K562 (cell line): Measurements from ENCODE around the gene TTLL8. TPM values are rescaled to one million over a fixed set of nuclear protein-coding genes. Genes with fewer than 3 reads are reported as not detected.

Experiments
- CBX5 ChIP-seq: IDR thresholded peaks from 2 replicates; pipeline ENCODE4 v1.6.1; 2014; ENCODE audit warnings: low read depth, borderline replicate concordance
- EP300 ChIP-seq: IDR thresholded peaks from 2 replicates; pipeline ENCODE4 v1.6.1; 2012; ENCODE audit warnings: low read length, improper control_type of control experiment
- FUS ChIP-seq: fragments of 200-400 bp; formaldehyde crosslinking; optimal IDR thresholded peaks from 2 replicates; pipeline ENCODE3; 2017; ENCODE audit warnings: low read depth, low read length
- L3MBTL2 ChIP-seq: fragments of 450-650 bp; IDR thresholded peaks from 2 replicates; pipeline ENCODE4 v1.6.1; 2016; ENCODE audit warnings: mild to moderate bottlenecking, moderate library complexity
- SLC30A9 ChIP-seq: fragments of 250-450 bp; sonication (Bioruptor Pico); IDR thresholded peaks from 2 replicates; pipeline ENCODE4 v1.8.0; 2022; ENCODE audit warnings: mild to moderate bottlenecking, moderate library complexity
- SMC3 ChIP-seq: conservative IDR thresholded peaks from 2 replicates; pipeline ENCODE4 v1.6.1; 2011; ENCODE audit warnings: low read depth, low read length, improper control_type of control experiment; ENCODE audit not compliant: insufficient read depth
- SP1 ChIP-seq: sonication (generic); formaldehyde crosslinking; IDR thresholded peaks from 2 replicates; pipeline ENCODE4 v1.8.1; 2022; ENCODE audit warnings: mild to moderate bottlenecking, missing genetic modification reagents
- ZC3H8 ChIP-seq: fragments of 450-650 bp; IDR thresholded peaks from 2 replicates; pipeline ENCODE4 v1.6.1; 2017
- ZNF57 ChIP-seq: fragments of 450-650 bp; formaldehyde crosslinking; IDR thresholded peaks from 2 replicates; pipeline ENCODE4 v1.4.0; 2020; ENCODE audit warnings: mild to moderate bottlenecking, moderate library complexity
- polyA plus RNA-seq, 8 experiments: library from polyadenylated mRNA; depleted of rRNA in 4 of 8; stranded (reverse) in 5 of 8; unstranded in 3 of 8; fragments of >200 nt; fragmentation: Nextera tagmentation in 2 of 8; fragmentation: Illumina TruSeq in 1 of 8; extraction: Ambion mirVana in 2 of 8; extraction: Trizol in 1 of 8; gene quantifications; 2 replicates each; pipeline versions ENCODE4 v1.2.1 to v1.2.3, GENCODE V29; 2011 to 2014; ENCODE audit warnings: inconsistent platforms in 1 of 8, missing spikeins in 1 of 8
- total RNA-seq, 7 experiments: library from RNA; depleted of rRNA in 6 of 7; stranded (reverse); fragments of >200 nt in 6 of 7; fragmentation: Illumina TruSeq in 2 of 7; extraction: Trizol in 2 of 7; gene quantifications; 2 replicates each; pipeline versions ENCODE4 v1.2.1 to v1.2.3, GENCODE V29; 2011 to 2021; ENCODE audit warnings: low replicate concordance in 1 of 7
- TF ChIP-seq, protein P1 (sequence below): sonication (generic); formaldehyde crosslinking; IDR thresholded peaks from 2 replicates; pipeline ENCODE4 v1.8.0; 2023; ENCODE audit warnings: missing genetic modification reagents, mild to moderate bottlenecking, borderline replicate concordance
- TF ChIP-seq, protein P2 (sequence below): fragments of 450-650 bp; IDR thresholded peaks from 2 replicates; pipeline ENCODE4 v1.6.1; 2016; ENCODE audit warnings: low read depth
- TF ChIP-seq, protein P3 (sequence below), 2 experiments: IDR thresholded peaks; 2 replicates each; pipeline ENCODE4 v1.6.1; 2011; ENCODE audit warnings: borderline replicate concordance in 1 of 2, control low read depth in 1 of 2, low read depth in 1 of 2, low read length in 1 of 2, mild to moderate bottlenecking in 1 of 2, mixed read lengths in 1 of 2, moderate library complexity in 1 of 2; ENCODE audit not compliant: insufficient read depth in 1 of 2, insufficient read length in 1 of 2, poor library complexity in 1 of 2, severe bottlenecking in 1 of 2; ENCODE audit errors: extremely low read depth in 1 of 2

Gene TTLL8
- total and polyA plus RNA-seq, 9 of the 15 experiments (the other 6 are each of a cell fraction or from before 2014, with no cell fraction given), result not detected

DNA sequence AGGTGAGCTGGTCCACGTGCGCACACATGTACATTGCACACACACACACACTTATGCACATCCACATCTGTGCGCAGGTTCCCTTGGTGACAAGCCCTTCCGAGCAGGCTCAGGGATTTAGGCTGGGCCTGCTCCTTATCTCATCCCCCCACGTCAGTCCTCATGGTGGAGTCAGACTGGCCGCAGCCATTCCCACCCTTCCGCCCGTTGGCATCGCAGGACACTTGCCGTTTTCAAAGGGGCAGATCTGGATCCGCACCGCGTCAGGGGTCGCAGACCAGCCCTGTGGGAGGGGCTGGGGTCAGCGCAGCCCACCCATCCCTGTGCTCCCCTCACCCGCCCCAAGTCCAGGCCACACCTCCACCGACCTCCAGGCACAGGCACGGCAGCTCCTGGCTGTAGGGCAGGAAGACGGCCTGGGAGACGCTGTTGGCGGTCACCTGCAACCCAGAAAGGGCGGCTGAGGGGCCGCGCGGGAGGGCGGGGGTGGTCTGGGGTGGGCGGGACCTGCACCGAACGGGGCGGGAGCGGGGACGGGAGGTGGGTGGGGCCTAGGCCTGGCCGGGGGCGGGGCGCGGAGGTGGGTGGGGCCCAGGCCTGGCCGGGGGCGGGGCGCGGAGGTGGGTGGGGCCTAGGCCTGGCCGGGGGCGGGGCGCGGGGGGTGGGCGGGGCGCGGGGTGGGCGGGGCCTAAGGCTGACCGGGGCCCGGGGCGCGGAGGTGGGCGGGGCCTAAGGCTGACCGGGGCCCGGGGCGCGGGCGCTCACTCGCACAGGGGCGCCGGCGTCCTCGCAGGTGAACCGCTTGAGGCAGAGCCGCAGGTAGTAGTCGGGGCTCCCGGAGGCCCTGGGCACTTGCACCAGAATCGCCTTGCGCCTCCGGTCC lies 58.8 kb downstream of the TTLL8 start (continued):
- TF ChIP-seq, protein P1, sequence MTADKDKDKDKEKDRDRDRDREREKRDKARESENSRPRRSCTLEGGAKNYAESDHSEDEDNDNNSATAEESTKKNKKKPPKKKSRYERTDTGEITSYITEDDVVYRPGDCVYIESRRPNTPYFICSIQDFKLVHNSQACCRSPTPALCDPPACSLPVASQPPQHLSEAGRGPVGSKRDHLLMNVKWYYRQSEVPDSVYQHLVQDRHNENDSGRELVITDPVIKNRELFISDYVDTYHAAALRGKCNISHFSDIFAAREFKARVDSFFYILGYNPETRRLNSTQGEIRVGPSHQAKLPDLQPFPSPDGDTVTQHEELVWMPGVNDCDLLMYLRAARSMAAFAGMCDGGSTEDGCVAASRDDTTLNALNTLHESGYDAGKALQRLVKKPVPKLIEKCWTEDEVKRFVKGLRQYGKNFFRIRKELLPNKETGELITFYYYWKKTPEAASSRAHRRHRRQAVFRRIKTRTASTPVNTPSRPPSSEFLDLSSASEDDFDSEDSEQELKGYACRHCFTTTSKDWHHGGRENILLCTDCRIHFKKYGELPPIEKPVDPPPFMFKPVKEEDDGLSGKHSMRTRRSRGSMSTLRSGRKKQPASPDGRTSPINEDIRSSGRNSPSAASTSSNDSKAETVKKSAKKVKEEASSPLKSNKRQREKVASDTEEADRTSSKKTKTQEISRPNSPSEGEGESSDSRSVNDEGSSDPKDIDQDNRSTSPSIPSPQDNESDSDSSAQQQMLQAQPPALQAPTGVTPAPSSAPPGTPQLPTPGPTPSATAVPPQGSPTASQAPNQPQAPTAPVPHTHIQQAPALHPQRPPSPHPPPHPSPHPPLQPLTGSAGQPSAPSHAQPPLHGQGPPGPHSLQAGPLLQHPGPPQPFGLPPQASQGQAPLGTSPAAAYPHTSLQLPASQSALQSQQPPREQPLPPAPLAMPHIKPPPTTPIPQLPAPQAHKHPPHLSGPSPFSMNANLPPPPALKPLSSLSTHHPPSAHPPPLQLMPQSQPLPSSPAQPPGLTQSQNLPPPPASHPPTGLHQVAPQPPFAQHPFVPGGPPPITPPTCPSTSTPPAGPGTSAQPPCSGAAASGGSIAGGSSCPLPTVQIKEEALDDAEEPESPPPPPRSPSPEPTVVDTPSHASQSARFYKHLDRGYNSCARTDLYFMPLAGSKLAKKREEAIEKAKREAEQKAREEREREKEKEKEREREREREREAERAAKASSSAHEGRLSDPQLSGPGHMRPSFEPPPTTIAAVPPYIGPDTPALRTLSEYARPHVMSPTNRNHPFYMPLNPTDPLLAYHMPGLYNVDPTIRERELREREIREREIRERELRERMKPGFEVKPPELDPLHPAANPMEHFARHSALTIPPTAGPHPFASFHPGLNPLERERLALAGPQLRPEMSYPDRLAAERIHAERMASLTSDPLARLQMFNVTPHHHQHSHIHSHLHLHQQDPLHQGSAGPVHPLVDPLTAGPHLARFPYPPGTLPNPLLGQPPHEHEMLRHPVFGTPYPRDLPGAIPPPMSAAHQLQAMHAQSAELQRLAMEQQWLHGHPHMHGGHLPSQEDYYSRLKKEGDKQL (CRISPR knock-in tag), result no peak
- no peak for TF ChIP-seq FUS
- TF ChIP-seq SMC3, result no peak
- no peak for TF ChIP-seq EP300
- TF ChIP-seq L3MBTL2, result peak; percentile 41; the same call in 1 of the 2 replicates
- TF ChIP-seq CBX5, result no peak
- no peak for TF ChIP-seq ZNF57
- TF ChIP-seq, protein P2, sequence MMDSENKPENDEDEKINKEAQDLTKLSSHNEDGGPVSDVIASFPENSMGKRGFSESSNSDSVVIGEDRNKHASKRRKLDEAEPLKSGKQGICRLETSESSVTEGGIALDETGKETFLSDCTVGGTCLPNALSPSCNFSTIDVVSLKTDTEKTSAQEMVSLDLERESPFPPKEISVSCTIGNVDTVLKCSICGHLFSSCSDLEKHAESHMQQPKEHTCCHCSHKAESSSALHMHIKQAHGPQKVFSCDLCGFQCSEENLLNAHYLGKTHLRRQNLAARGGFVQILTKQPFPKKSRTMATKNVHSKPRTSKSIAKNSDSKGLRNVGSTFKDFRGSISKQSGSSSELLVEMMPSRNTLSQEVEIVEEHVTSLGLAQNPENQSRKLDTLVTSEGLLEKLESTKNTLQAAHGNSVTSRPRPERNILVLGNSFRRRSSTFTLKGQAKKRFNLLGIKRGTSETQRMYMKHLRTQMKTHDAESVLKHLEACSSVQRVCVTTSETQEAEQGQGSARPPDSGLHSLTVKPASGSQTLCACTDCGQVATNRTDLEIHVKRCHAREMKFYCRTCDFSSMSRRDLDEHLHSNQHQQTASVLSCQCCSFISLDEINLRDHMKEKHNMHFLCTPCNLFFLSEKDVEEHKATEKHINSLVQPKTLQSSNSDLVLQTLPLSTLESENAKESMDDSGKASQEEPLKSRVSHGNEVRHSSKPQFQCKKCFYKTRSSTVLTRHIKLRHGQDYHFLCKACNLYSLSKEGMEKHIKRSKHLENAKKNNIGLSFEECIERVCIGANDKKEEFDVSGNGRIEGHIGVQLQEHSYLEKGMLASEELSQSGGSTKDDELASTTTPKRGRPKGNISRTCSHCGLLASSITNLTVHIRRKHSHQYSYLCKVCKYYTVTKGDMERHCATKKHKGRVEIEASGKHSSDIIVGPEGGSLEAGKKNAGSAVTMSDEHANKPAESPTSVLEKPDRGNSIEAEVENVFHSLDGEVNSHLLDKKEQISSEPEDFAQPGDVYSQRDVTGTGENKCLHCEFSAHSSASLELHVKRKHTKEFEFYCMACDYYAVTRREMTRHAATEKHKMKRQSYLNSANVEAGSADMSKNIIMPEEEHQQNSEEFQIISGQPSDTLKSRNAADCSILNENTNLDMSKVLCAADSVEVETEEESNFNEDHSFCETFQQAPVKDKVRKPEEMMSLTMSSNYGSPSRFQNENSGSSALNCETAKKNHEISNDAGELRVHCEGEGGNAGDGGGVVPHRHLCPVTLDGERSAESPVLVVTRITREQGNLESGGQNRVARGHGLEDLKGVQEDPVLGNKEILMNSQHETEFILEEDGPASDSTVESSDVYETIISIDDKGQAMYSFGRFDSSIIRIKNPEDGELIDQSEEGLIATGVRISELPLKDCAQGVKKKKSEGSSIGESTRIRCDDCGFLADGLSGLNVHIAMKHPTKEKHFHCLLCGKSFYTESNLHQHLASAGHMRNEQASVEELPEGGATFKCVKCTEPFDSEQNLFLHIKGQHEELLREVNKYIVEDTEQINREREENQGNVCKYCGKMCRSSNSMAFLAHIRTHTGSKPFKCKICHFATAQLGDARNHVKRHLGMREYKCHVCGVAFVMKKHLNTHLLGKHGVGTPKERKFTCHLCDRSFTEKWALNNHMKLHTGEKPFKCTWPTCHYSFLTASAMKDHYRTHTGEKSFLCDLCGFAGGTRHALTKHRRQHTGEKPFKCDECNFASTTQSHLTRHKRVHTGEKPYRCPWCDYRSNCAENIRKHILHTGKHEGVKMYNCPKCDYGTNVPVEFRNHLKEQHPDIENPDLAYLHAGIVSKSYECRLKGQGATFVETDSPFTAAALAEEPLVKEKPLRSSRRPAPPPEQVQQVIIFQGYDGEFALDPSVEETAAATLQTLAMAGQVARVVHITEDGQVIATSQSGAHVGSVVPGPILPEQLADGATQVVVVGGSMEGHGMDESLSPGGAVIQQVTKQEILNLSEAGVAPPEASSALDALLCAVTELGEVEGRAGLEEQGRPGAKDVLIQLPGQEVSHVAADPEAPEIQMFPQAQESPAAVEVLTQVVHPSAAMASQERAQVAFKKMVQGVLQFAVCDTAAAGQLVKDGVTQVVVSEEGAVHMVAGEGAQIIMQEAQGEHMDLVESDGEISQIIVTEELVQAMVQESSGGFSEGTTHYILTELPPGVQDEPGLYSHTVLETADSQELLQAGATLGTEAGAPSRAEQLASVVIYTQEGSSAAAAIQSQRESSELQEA, result no peak
- TF ChIP-seq SP1 (CRISPR knock-in tag), result peak; percentile 55; the same call in 1 of the 2 replicates
- TF ChIP-seq, protein P3, sequence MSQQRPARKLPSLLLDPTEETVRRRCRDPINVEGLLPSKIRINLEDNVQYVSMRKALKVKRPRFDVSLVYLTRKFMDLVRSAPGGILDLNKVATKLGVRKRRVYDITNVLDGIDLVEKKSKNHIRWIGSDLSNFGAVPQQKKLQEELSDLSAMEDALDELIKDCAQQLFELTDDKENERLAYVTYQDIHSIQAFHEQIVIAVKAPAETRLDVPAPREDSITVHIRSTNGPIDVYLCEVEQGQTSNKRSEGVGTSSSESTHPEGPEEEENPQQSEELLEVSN (IDR thresholded peaks at IDR 0.05; ENCODE audit: borderline replicate concordance in 1 of 2, extremely low read depth in 1 of 2, insufficient read depth in 1 of 2, insufficient read length in 1 of 2, low read depth in 1 of 2, low read length in 1 of 2, poor library complexity in 1 of 2, severe bottlenecking in 1 of 2), result peak in 1 of 2 experiments; percentile 46
- no peak for TF ChIP-seq ZC3H8
- no peak for TF ChIP-seq SLC30A9 (CRISPR knock-in tag)
